K562 (cell line): ENCODE data around the gene MYADML2. TPM values are rescaled to one million over a fixed set of nuclear protein-coding genes. Genes with fewer than 3 reads are reported as not detected.

Source experiments
- ATAC-seq: fragments of 200-7000 bp; cut with Tn5 transposase; 3 replicates; pipeline ENCODE4 v1.9.1; 2020; ENCODE audit warnings: moderate library complexity
- BruUV-seq: library from RNA; stranded (reverse); fragments of 400-500 nt; replicated peaks from 2 replicates; lab custom pipeline; 2021; lab: Mats Ljungman, UMichigan
- CTCF ChIA-PET: fragments of 300-600 bp; formaldehyde crosslinking; extraction: SDS; loops from one replicate; lab custom pipeline; 2021; ENCODE audit warnings: low intra/inter-chr PET ratio; lab: Yijun Ruan, JAX
- POLR2A ChIA-PET: fragments of 300-600, 350-650 bp; sonication (Branson Sonifier 250); formaldehyde crosslinking; extraction: SDS; loops from one replicate; lab custom pipeline; 2021; ENCODE audit warnings: antibody characterized with exemption, inconsistent platforms; lab: Yijun Ruan, JAX
- DNase-seq, 4 experiments: peaks; one replicate each; pipeline versions ENCODE4 v3.0.0 to v3.0.0-alpha.2; 2011 to 2018; ENCODE audit warnings: low spot score in 3 of 4, mixed read lengths in 3 of 4; ENCODE audit errors: extremely low read depth in 1 of 4
- FAIRE-seq: peaks from 2 replicates; lab custom pipeline; 2011; peaks lifted over from hg19 to GRCh38; lab: Jason Lieb, UNC
- H2AFZ ChIP-seq: 2 replicates; pipeline ENCODE4 v1.6.0; 2011; ENCODE audit warnings: low read depth, low read length, control low read depth, inconsistent platforms
- H3K27ac ChIP-seq: fragments of 200-600 bp; 3 replicates; pipeline ENCODE4 v1.8.0; 2011; ENCODE audit warnings: low read depth, mild to moderate bottlenecking, control low read depth, inconsistent platforms, low read length, moderate library complexity, mixed read lengths; ENCODE audit errors: extremely low read depth
- H3K27me3 ChIP-seq, 2 experiments: fragments of 300-600 bp in 1 of 2; 2 replicates in 1 of 2; 3 replicates in 1 of 2; pipeline versions ENCODE4 v1.6.0 to v1.8.0; 2011; ENCODE audit warnings: inconsistent platforms in 2 of 2, low read length in 2 of 2, mild to moderate bottlenecking in 1 of 2, mixed read lengths in 1 of 2, moderate library complexity in 1 of 2; ENCODE audit not compliant: control insufficient read depth in 2 of 2, insufficient read depth in 2 of 2
- H3K36me3 ChIP-seq: fragments of 300-600 bp; 3 replicates; pipeline ENCODE4 v1.8.0; 2011; ENCODE audit warnings: mild to moderate bottlenecking, low read length, inconsistent platforms; ENCODE audit not compliant: control insufficient read depth, insufficient read depth
- H3K4me1 ChIP-seq, 2 experiments: fragments of 200-600 bp in 1 of 2; replicated peaks in 1 of 2; 2 replicates in 1 of 2; 3 replicates in 1 of 2; pipeline versions ENCODE4 v1.5.1 to v1.8.0; 2011; ENCODE audit warnings: inconsistent platforms in 2 of 2, low read length in 2 of 2, mild to moderate bottlenecking in 1 of 2, mixed read lengths in 1 of 2, moderate library complexity in 1 of 2; ENCODE audit not compliant: control insufficient read depth in 2 of 2, insufficient read depth in 2 of 2
- H3K4me2 ChIP-seq: 2 replicates; pipeline ENCODE4 v1.6.1; 2011; ENCODE audit warnings: low read length, control low read depth, inconsistent platforms, mixed read lengths; ENCODE audit not compliant: insufficient read depth
- H3K4me3 ChIP-seq: fragments of 200-600 bp; sonication (generic), shearing (Covaris generic); 2 replicates; pipeline ENCODE4 v1.5.1; 2016; ENCODE audit warnings: control low read depth, inconsistent platforms
- H3K79me2 ChIP-seq: fragments of 200-600 bp; 3 replicates; pipeline ENCODE4 v1.8.0; 2011; ENCODE audit warnings: low read length, inconsistent platforms; ENCODE audit not compliant: control insufficient read depth, insufficient read depth
- H3K9ac ChIP-seq, 2 experiments: 2 replicates each; pipeline versions ENCODE4 v1.6.0 to v1.6.1; 2011; ENCODE audit warnings: low read depth in 2 of 2, low read length in 2 of 2, control low read depth in 1 of 2, inconsistent platforms in 1 of 2, mild to moderate bottlenecking in 1 of 2, mixed read lengths in 1 of 2; ENCODE audit not compliant: insufficient read depth in 1 of 2
- H3K9me1 ChIP-seq: one replicate; pipeline ENCODE4 v1.6.0; 2011; ENCODE audit warnings: inconsistent platforms, mild to moderate bottlenecking, low read length, moderate library complexity; ENCODE audit not compliant: control insufficient read depth, insufficient read depth
- H3K9me3 ChIP-seq: replicated peaks from 2 replicates; pipeline ENCODE4 v1.5.1; 2011; ENCODE audit warnings: low read depth, low read length, inconsistent platforms; ENCODE audit not compliant: control insufficient read depth, insufficient read depth
- H4K20me1 ChIP-seq: replicated peaks from 2 replicates; pipeline ENCODE4 v1.6.1; 2011; ENCODE audit warnings: low read length, inconsistent platforms, mixed read lengths; ENCODE audit not compliant: control insufficient read depth, insufficient read depth
- ARID2 ChIP-seq: fragments of 450-650 bp; IDR thresholded peaks from 2 replicates; pipeline ENCODE4 v1.6.1; 2017; ENCODE audit warnings: antibody characterized with exemption, mild to moderate bottlenecking
- KDM5B ChIP-seq: fragments of 200-600 bp; sonication (generic); IDR thresholded peaks from 2 replicates; pipeline ENCODE4 v1.6.1; 2012; ENCODE audit warnings: low read depth, mild to moderate bottlenecking, moderate library complexity, low read length, control low read depth, inconsistent platforms; ENCODE audit not compliant: insufficient replicate concordance
- WGBS: fragments of 100-300 bp; shearing (Covaris generic); methylation state at CpG from one replicate; pipeline ENCODE4 v1.1.6; 2016; ENCODE audit warnings: low coverage, mixed read lengths; ENCODE audit not compliant: insufficient coverage; ENCODE audit errors: missing lambda C conversion rate; 5-methylcytosine and 5-hydroxymethylcytosine counted together
- in situ Hi-C: fragments of 300-500 bp; cut with MboI; formaldehyde crosslinking; loops from 4 replicates; pipeline ENCODE4 v1.15.0; 2018; ENCODE audit warnings: inconsistent platforms, mixed read lengths
- intact Hi-C: fragments of 100-400 bp; cut with micrococcal nuclease; formaldehyde crosslinking; loops from 2 replicates; pipeline ENCODE4 v1.14.2; 2022
- polyA plus RNA-seq, 8 experiments: library from polyadenylated mRNA; depleted of rRNA in 4 of 8; stranded (reverse) in 5 of 8; unstranded in 3 of 8; fragments of >200 nt; fragmentation: Nextera tagmentation in 2 of 8; fragmentation: Illumina TruSeq in 1 of 8; extraction: Ambion mirVana in 2 of 8; extraction: Trizol in 1 of 8; gene quantifications; 2 replicates each; pipeline versions ENCODE4 v1.2.1 to v1.2.3, GENCODE V29; 2011 to 2014; ENCODE audit warnings: inconsistent platforms in 1 of 8, missing spikeins in 1 of 8
- total RNA-seq, 7 experiments: library from RNA; depleted of rRNA in 6 of 7; stranded (reverse); fragments of >200 nt in 6 of 7; fragmentation: Illumina TruSeq in 2 of 7; extraction: Trizol in 2 of 7; gene quantifications; 2 replicates each; pipeline versions ENCODE4 v1.2.1 to v1.2.3, GENCODE V29; 2011 to 2021; ENCODE audit warnings: low replicate concordance in 1 of 7
- TF ChIP-seq, protein P1 (sequence below), 2 experiments: IDR thresholded peaks; 2 replicates each; pipeline ENCODE4 v1.6.1; 2011; ENCODE audit warnings: borderline replicate concordance in 1 of 2, control low read depth in 1 of 2, low read depth in 1 of 2, low read length in 1 of 2, mild to moderate bottlenecking in 1 of 2, mixed read lengths in 1 of 2, moderate library complexity in 1 of 2; ENCODE audit not compliant: insufficient read depth in 1 of 2, insufficient read length in 1 of 2, poor library complexity in 1 of 2, severe bottlenecking in 1 of 2; ENCODE audit errors: extremely low read depth in 1 of 2

Gene MYADML2
- total and polyA plus RNA-seq, 9 of the 15 experiments (the other 6 are each of a cell fraction or from before 2014, with no cell fraction given): not detected

- Histone ChIP-seq H3K27ac (no peak overlapping the region), H3K9me1 (no peaks in the 10 kb centered on the region), H3K4me2 (no peak overlapping the region), H3K4me3 (no peak overlapping the region), H3K36me3 (peaks cover 5% of the 10 kb centered on the region; the same call in 1 of the 3 replicates), H3K9me3 (no peaks in the 10 kb centered on the region; the same call in 1 of the 2 replicates), H3K4me1 (peaks cover 0 to 29% of the 10 kb centered on the region in 2 experiments; a peak in 3 of 5 replicates), H3K9ac (peak overlapping the region in 1 of 2 experiments; percentile 19; a peak in 1 of 4 replicates), H2AFZ (no peak overlapping the region), H4K20me1 (no peaks in the 10 kb centered on the region), H3K79me2 (no peaks in the 10 kb centered on the region), H3K27me3 (no peaks in the 10 kb centered on the region)
- in situ Hi-C loops: no loop called here
- FAIRE-seq (no peak), ATAC-seq (no peak), DNase-seq (no peak)
- WGBS: 61% methylated on average over 15 of the region's 15 CpGs
- POLR2A ChIA-PET: interaction anchor here (0.7 to 1.1 kb wide), 2 partner anchors 13 to 154 kb away, joined by 3 to 4 read pairs; partner anchors contain the start of gene PYCR1
- intact Hi-C loops: loop anchor here (10.0 kb wide), 1 partner anchor 204 kb away; no protein-coding TSS in a partner anchor
- BruUV-seq: no TSS peak
- TF ChIP-seq ARID2 (no peak), KDM5B (no peak)
- TF ChIP-seq, protein P1, sequence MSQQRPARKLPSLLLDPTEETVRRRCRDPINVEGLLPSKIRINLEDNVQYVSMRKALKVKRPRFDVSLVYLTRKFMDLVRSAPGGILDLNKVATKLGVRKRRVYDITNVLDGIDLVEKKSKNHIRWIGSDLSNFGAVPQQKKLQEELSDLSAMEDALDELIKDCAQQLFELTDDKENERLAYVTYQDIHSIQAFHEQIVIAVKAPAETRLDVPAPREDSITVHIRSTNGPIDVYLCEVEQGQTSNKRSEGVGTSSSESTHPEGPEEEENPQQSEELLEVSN (IDR thresholded peaks at IDR 0.05; ENCODE audit: borderline replicate concordance in 1 of 2, extremely low read depth in 1 of 2, insufficient read depth in 1 of 2, insufficient read length in 1 of 2, low read depth in 1 of 2, low read length in 1 of 2, poor library complexity in 1 of 2, severe bottlenecking in 1 of 2): peak in 1 of 2 experiments; percentile 12
- CTCF ChIA-PET: no interaction called here
Observed at GRCh38 chr17:81950501-81950900, 3.5 kb upstream of the MYADML2 start.
